Measurements from ENCODE around the gene FGF11. TPM values are rescaled to one million over a fixed set of nuclear protein-coding genes. Genes with fewer than 3 reads are reported as not detected.

Gene FGF11
- total RNA-seq = 1 to 10 TPM in 2 of 7 donors, under 1 TPM in 5; 0.10 to 4.2 (median 0.61) TPM
- polyA plus RNA-seq = 1 to 10 TPM in 1 of 2 donors, under 1 TPM in 1; 0.25 to 5.1 TPM
- long read RNA-seq, donor 1, partial matches to known transcripts = 3 of 3 reads
- long read RNA-seq, donor 1, other reads (novel, unspliced or antisense) = 0 of 3 reads
- long read RNA-seq, donor 2, partial matches to known transcripts = 0 of 3 reads
- long read RNA-seq, donor 2, other reads (novel, unspliced or antisense) = 0 of 3 reads
- long read RNA-seq, donor 3, partial matches to known transcripts = 0 of 2 reads
- long read RNA-seq, donor 3, other reads (novel, unspliced or antisense) = 0 of 2 reads

DNA sequence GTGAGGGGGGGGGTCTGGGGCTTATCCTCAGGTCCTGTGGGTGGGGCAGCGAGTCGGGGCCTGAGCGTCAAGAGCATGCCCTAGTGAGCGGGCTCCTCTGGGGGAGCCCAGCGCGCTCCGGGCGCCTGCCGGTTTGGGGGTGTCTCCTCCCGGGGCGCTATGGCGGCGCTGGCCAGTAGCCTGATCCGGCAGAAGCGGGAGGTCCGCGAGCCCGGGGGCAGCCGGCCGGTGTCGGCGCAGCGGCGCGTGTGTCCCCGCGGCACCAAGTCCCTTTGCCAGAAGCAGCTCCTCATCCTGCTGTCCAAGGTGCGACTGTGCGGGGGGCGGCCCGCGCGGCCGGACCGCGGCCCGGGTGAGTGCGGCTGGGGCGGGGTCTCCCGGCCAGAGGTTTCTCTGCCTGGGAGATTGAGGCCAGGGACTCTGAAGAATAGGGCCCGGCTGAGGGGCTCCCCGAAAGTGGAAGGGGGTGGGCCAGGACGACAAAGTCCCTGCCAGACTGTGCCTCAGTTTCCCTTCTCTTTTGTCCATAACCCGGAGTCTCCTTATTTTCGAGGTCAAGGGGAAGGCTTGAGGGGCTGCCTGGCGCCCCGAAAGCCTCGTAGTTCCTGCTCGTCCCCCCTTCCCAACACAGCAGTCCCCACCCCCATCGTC lies at the start of gene FGF11:
Gene FGF11, plus strand, starts transcription at position 51 of the 651 bp plus-strand sequence. Its CDS starts 109 bp downstream, at position 160.
- TF ChIP-seq POLR2A (IDR thresholded peaks at IDR 0.05) (no peak), EP300 (IDR thresholded peaks at IDR 0.05) (no peak)
- TF ChIP-seq, protein P1, sequence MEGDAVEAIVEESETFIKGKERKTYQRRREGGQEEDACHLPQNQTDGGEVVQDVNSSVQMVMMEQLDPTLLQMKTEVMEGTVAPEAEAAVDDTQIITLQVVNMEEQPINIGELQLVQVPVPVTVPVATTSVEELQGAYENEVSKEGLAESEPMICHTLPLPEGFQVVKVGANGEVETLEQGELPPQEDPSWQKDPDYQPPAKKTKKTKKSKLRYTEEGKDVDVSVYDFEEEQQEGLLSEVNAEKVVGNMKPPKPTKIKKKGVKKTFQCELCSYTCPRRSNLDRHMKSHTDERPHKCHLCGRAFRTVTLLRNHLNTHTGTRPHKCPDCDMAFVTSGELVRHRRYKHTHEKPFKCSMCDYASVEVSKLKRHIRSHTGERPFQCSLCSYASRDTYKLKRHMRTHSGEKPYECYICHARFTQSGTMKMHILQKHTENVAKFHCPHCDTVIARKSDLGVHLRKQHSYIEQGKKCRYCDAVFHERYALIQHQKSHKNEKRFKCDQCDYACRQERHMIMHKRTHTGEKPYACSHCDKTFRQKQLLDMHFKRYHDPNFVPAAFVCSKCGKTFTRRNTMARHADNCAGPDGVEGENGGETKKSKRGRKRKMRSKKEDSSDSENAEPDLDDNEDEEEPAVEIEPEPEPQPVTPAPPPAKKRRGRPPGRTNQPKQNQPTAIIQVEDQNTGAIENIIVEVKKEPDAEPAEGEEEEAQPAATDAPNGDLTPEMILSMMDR (IDR thresholded peaks at IDR 0.05) = no peak
- Histone ChIP-seq H3K27me3 (no peaks in the 10 kb centered on the region), H3K9me3 (no peaks in the 10 kb centered on the region), H3K36me3 (no peaks in the 10 kb centered on the region), H3K27ac (peak within 1 kb of the TSS in 1 of 2 donors; percentile 24), H3K4me3 (peak within 1 kb of the TSS; percentile 18), H3K4me1 (ENCODE audit: insufficient read depth) (peaks cover 4% of the 10 kb centered on the region)
- intact Hi-C loops (cut with DNase I) = loop anchor here in 3 of 4 donors (1.0 to 10.0 kb wide), 3 partner anchors 20 to 85 kb away; partner anchors contain the start of genes ZBTB4 (in 3 of the 3), KCTD11 (in 2 of the 3) and TMEM95 (in 2 of the 3)
- WGBS, 3 donors = 1 to 2% (median 2%) methylated on average over 48 to 50 of the region's 50 CpGs
- DNase-seq = no peak

DNA sequence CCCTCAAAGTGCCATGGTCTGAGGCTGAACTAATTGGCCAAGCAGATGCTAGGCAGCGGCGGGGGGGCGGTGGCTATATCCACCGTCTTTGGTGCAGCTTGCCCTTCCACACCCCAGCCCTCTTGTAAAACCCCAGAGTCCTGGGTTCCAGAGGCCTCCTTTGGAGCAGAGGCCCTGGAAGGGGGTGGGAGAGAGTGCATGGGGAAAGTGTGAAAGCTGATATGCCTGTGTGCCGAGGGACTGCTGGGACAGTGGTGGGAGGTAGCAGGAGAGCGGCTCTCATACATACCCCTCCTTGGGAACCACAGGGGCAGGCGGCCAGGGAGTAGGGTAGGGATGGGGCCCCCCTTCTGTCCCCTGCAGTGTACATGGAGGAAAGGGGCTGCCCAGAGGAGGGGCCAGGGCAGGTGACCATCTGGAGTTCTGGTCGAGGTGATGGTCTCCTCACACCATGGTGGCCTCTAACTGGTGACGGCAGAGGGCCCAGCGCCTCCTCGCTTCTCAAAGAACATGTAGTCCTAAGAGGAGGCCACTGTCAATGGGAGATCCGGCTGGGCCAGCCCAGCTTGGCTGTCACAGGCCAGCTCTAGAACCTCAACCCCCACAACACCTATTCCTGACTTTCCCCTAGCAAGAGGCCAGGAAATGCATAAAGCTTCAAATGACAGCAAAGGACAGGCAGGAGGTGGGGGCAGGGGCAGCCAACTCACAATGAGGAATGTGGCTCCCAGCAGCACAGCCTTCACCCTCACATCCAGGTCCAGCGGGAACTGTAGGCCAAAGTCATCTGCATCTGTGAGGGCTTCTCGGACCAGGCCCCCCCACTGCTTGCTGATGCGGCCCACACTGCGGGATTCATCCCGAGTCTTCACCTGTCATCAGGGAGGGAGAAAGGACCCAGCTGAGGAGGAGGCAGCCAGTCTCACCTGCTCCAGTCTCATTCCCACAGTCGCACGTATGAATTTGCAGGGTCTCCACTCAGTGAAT lies 49.1 kb upstream of the FGF11 start:
- Histone ChIP-seq H3K36me3 (no peaks in the 10 kb centered on the region), H3K4me3 (no peak overlapping the region), H3K9me3 (no peaks in the 10 kb centered on the region), H3K4me1 (ENCODE audit: insufficient read depth) (peaks cover 5% of the 10 kb centered on the region), H3K27me3 (no peaks in the 10 kb centered on the region), H3K27ac (no peak overlapping the region)
- DNase-seq = no peak
- WGBS, 3 donors = 86 to 90% (median 86%) methylated on average over 19 of the region's 19 CpGs
- no peak for TF ChIP-seq EP300 (IDR thresholded peaks at IDR 0.05)
- no peak for TF ChIP-seq POLR2A (IDR thresholded peaks at IDR 0.05)
- TF ChIP-seq, protein P1 (IDR thresholded peaks at IDR 0.05) = no peak
- intact Hi-C loops (cut with DNase I) = no loop called here

DNA sequence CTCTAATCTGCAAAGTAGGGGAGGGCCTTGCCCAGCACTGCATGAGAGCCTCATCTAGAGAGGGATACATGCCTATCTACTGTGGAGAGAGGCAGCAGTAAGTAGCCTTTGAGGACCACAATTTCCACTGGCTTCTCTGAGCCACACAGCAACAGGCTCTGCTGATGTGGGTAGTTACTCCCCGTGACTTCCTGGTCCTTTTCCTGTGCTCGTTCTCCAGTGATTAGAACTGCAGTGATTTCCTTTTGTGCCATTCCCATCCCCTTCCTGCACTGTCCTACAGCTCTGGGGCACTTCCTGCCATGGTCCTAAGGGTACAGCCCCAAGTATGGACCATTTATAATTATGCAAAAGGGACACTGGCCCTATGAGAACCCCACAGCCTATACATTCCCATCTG lies 48.0 kb upstream of the FGF11 start:
- Histone ChIP-seq H3K9me3 (no peaks in the 10 kb centered on the region), H3K27me3 (no peaks in the 10 kb centered on the region), H3K4me1 (ENCODE audit: insufficient read depth) (peaks cover 5% of the 10 kb centered on the region), H3K4me3 (no peak overlapping the region), H3K36me3 (no peaks in the 10 kb centered on the region), H3K27ac (no peak overlapping the region)
- TF ChIP-seq EP300 (IDR thresholded peaks at IDR 0.05) (no peak), POLR2A (IDR thresholded peaks at IDR 0.05) (no peak)
- TF ChIP-seq, protein P1 (IDR thresholded peaks at IDR 0.05) = no peak
- intact Hi-C loops (cut with DNase I) = no loop called here
- WGBS, 3 donors = 87 to 89% (median 89%) methylated on average over 2 of the region's 2 CpGs
- no peak for DNase-seq

Measured in ovary (tissue), 10 donors.